ENCODE results near the gene NXN.

GRCh38 chr17:1019451-1019850 is 39.9 kb upstream of the NXN start:
- TF ChIP-seq CTCF (conservative IDR thresholded peaks at IDR 0.05) (no peak), ZFX (IDR thresholded peaks at IDR 0.05) (no peak)

Data from C4-2B (cell line).